ENCODE measurements around the gene ALDOB.

DNA sequence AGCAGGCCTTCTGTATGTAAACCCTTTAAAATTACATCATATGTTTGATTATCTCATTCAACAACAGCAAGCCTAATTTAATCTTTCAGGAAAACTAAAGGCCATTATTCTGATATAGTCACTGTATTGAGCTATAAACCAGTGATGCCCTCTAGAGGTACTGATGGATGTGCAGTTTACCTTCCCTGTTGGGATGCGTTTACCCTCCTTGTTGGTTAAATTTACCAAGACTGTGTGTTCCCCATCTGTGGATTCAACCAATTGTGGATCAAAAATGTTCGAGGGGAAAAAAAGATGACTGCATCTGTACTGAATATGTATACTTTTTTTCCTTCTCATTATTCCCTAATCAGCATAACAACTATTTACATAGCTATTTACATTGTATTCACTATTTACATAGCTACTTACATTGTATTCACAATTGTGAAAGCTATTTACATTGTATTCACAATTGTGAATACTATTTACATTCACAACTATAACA lies 47.0 kb downstream of the ALDOB start:
- no peak for TF ChIP-seq CTCF (IDR thresholded peaks at IDR 0.05)
- TF ChIP-seq POLR2A (IDR thresholded peaks at IDR 0.05): no peak

All from uterus (tissue), 2 donors.